Fibroblast of pulmonary artery (primary cell): ENCODE data around the gene CHRNA5.

Experiments used
- DNase-seq: peaks from one replicate; pipeline ENCODE4 v3.0.0-alpha.2; 2010; ENCODE audit warnings: low read depth
- H3K4me3 ChIP-seq: replicated peaks from 2 replicates; pipeline ENCODE4 v1.5.1; 2011; ENCODE audit warnings: low read depth, mild to moderate bottlenecking, control low read depth, low read length, moderate library complexity
- TF ChIP-seq, protein P1 (sequence below): IDR thresholded peaks from 2 replicates; pipeline ENCODE4 v1.5.1; 2011; ENCODE audit warnings: mild to moderate bottlenecking, control low read depth, low read length, inconsistent platforms; ENCODE audit errors: missing control alignments

CHRNA5 gene

DNA sequence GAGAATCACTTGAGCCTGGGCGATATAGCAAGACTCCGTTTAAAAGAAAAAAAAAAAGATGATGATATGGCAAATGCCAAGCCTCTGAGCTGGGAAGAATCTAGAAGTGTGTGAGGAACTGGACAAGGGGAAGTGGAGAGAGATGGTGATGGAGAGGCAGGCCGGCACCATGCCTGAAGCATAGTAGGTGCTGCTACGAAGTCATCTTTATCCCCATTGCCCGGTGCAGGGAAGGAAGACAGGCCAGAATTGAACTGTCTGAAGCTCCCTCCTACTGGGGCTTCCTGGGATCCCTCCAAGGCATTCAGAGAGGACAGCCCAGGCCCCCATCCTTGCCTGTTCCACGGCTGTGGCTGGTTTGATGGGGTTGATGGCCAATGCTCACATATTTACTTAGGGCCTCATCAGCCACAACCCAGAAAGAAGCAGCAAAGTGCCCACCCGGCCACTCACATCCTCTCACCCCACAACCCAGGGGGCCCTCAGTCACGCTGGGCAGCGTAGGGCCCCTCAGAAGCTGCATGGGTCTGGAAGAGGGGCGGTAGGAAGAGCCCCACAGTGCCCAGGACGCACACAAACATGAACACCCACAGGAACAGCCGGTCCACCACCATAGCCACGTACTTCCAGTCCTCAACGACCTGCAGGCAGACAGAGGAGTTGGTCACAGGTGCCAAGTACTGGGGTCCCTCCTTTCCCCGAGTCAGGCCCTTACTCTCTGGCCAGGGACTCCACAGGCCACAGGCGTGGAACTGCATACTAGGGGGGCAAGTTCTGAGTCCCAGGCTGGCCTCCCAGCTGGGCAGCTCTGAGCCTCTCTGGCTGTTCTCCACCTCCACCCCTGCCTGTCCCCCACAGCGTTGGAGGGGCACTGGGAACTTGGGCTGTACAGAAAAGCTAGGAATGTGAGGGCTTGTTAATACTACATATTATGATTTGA is 59.6 kb downstream of the CHRNA5 start:
- no peak overlapping the region for H3K4me3 ChIP-seq
- DNase-seq: no peak
- TF ChIP-seq, protein P1, sequence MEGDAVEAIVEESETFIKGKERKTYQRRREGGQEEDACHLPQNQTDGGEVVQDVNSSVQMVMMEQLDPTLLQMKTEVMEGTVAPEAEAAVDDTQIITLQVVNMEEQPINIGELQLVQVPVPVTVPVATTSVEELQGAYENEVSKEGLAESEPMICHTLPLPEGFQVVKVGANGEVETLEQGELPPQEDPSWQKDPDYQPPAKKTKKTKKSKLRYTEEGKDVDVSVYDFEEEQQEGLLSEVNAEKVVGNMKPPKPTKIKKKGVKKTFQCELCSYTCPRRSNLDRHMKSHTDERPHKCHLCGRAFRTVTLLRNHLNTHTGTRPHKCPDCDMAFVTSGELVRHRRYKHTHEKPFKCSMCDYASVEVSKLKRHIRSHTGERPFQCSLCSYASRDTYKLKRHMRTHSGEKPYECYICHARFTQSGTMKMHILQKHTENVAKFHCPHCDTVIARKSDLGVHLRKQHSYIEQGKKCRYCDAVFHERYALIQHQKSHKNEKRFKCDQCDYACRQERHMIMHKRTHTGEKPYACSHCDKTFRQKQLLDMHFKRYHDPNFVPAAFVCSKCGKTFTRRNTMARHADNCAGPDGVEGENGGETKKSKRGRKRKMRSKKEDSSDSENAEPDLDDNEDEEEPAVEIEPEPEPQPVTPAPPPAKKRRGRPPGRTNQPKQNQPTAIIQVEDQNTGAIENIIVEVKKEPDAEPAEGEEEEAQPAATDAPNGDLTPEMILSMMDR: no peak

DNA sequence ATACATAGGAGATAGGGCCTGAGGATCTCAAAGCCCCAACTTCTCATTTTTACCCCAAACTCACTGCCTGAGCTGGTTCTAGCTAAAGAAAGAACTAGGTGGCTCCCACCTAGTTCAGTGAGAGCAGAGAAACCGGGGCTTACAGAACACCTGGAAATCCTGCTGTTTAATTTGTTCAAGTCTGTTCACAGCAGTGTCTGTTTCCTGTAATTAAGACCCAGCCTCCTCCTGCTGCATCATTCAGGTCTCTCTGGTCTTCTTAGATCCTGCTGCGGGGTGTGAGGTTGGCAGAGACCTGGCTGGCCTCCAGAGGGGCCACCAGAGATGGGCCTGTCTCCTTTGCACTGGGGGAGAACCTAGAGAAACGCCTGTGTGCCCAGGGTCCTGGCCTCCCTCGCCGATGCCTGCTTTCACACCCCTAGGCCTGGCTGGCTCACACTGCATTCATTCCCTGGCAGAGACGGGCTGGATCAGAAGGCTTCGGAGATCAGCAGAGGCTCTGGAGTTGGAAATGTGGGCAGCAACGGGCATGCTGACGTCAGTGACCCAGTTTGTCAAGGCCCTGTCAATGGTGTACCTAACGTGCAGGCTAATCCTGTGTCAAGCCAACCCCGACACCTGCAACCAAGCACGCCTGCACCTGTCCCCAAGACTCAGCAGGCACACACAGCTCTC is 60.4 kb downstream of the CHRNA5 start:
- DNase-seq: no peak
- no peak overlapping the region for H3K4me3 ChIP-seq
- TF ChIP-seq, protein P1: no peak

DNA sequence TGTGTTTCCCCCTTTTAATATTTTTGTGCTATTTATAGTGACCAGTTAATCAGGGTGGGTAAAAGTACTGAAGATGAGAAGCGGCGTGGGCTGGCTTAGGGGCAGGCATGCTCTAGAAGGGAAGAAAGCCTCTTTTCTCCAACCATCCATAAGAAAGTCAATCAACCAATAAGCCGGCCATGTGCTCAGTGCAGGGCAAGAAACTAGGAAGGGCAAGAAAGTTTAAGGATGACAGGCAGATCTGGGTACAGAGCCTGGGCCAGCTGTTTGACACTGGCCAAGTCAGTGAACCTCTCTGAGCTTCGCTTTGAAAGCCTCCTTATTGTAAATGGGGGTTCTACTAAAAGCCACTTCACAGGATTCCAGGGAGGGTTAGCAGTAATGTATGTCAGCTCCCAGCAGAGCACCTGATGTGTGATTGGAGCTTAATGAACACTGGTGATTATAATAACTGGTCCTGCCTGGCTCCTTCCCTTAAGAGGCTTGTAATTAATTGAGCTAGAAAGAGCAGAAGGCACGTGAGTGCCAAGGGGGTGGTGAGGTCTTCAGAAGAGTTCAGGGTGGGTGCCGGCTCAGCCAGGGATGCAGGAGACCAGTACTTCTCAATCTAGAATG is 61.2 kb downstream of the CHRNA5 start:
- DNase-seq: no peak
- TF ChIP-seq, protein P1: no peak
- no peak overlapping the region for H3K4me3 ChIP-seq

DNA sequence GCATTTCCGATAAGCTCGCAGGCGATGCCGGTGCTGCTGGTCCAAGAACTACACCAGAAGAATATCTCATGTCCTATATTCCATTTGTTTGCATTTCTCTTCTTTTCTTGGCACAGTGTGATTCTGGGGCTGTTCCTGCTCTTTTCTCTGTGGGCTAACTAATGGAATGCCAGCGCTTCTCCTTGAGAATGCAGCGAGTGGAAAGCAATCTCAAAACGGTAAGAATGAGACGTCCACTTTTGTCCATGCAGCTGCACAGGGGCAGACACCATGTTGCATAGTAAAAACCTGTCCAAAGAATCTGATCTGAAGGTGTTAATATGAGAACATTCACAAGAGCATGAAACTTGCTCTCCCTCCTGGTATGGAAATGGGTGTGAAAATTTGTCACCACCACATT is 62.0 kb downstream of the CHRNA5 start:
- H3K4me3 ChIP-seq: no peak overlapping the region
- DNase-seq: no peak
- TF ChIP-seq, protein P1: no peak

DNA sequence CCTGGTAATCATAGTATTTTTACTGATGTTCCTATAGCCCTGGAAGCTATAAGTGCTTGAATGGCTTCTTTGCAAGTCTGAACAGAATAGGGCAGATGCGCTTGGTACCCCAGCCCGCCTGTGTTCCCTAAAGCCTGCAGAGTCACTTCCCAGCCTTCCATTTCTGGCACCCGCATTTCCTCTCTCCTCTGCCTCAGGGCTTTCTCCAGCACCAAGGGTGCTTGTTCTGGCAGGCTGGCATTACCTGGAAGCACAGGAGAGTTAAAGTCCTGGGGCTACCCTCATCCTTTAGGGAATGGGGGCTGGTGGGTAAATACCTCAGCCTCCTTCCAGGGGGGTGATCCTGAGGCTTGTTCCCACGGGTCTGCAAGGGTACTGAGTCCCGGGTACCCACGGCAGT is 62.9 kb downstream of the CHRNA5 start:
- TF ChIP-seq, protein P1: no peak
- no peak for DNase-seq
- no peak overlapping the region for H3K4me3 ChIP-seq

DNA sequence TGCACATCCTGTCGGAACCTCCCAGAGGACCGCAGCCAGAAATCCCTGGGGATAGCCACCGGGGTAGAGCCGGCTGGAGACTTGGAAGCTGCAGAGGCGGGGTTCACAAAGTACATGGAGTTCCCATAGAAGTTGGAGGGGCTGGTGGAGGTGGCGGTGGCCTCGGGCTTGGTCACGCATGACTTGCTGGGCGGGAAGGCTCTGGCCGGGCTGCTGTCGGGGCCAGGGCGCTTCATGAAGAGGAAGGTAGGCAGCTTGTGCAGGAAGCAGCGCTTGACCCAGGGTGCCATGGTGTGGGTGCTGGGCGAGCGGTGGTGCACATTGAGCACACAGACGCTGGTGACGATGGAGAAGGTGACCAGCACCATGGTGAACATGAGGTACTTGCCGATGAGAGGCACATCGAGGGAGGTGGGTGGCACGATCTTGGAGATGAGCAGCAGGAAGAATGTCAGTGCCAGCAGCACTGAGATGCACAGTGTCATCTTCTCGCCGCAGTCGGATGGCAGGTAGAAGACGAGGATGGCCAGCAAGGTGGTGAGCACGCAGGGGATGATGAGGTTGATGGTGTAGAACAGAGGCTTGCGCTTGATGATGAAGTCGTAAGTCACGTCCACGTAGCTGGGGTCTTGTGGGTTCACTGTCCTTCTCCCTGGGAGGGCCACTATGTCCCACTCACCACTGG is 63.9 kb downstream of the CHRNA5 start:
- no peak overlapping the region for H3K4me3 ChIP-seq
- DNase-seq: no peak
- TF ChIP-seq, protein P1: no peak
